Prostate gland (tissue), 2 donors: ENCODE data around the gene EGLN2.

Experiments
- CTCF ChIP-seq, 4 experiments: fragments of 200-600 bp in 2 of 4; fragments of 450-650 bp in 2 of 4; sonication (generic) in 2 of 4; IDR thresholded peaks; 1 replicate in 3 of 4; 2 replicates in 1 of 4; pipeline ENCODE4 v1.5.1; 2016 to 2019; ENCODE audit warnings: antibody characterized with exemption in 4 of 4, mild to moderate bottlenecking in 2 of 4, moderate library complexity in 2 of 4
- POLR2A ChIP-seq: fragments of 450-650 bp; IDR thresholded peaks from one replicate; pipeline ENCODE4 v1.6.1; 2016; ENCODE audit warnings: antibody characterized with exemption, mild to moderate bottlenecking
- POLR2AphosphoS5 ChIP-seq: sonication (generic); formaldehyde crosslinking; IDR thresholded peaks from one replicate; pipeline ENCODE4 v1.6.1; 2017; ENCODE audit warnings: antibody characterized with exemption

GRCh38 chr19:40774916-40775631, 23.9 kb upstream of the EGLN2 start, which contains the start of gene MIA:
- TF ChIP-seq CTCF (IDR thresholded peaks at IDR 0.05) (no peak), POLR2A (no peak), POLR2AphosphoS5 (no peak)
